ENCODE data around the gene IKBKE.

IKBKE gene

GRCh38 chr1:206521694-206522402, 51.6 kb downstream of the IKBKE start:
- Histone ChIP-seq H3K9ac (ENCODE audit: low read depth, low read length, poor library complexity, severe bottlenecking) (no peak overlapping the region), H3K9me3 (ENCODE audit: insufficient read depth, low read depth, low read length) (no peaks in the 10 kb centered on the region), H3K9me2 (replicated peaks; ENCODE audit: low read depth, low read length) (no peaks in the 10 kb centered on the region), H3F3A (ENCODE audit: low read depth) (no peaks in the 10 kb centered on the region), H3K27me3 (ENCODE audit: insufficient read depth, low read length, poor library complexity, severe bottlenecking) (no peaks in the 10 kb centered on the region), H3K4me3 (ENCODE audit: low read length, poor library complexity, severe bottlenecking) (no peak overlapping the region), H3K79me2 (ENCODE audit: insufficient read depth, low read length) (no peaks in the 10 kb centered on the region), H3K36me3 (ENCODE audit: insufficient read depth, low read length) (no peaks in the 10 kb centered on the region), H2AFZ (ENCODE audit: low read length) (no peak overlapping the region), H4K20me1 (ENCODE audit: insufficient read depth, low read length, poor library complexity, severe bottlenecking) (no peaks in the 10 kb centered on the region), H3K4me1 (ENCODE audit: insufficient read depth, low read length, poor library complexity, severe bottlenecking) (no peaks in the 10 kb centered on the region), H3K4me2 (ENCODE audit: low read depth, low read length, poor library complexity, severe bottlenecking) (no peak overlapping the region)
- TF ChIP-seq EZH2phosphoT487 (IDR thresholded peaks at IDR 0.05; ENCODE audit: borderline replicate concordance): no peak
- TF ChIP-seq CTCF (conservative IDR thresholded peaks at IDR 0.05; ENCODE audit: low read length): no peak

- no peaks in the 10 kb centered on the region for H3K4me1 ChIP-seq (ENCODE audit: insufficient read depth, low read length, poor library complexity, severe bottlenecking)
- TF ChIP-seq CTCF (conservative IDR thresholded peaks at IDR 0.05; ENCODE audit: low read length): no peak
- no peak for TF ChIP-seq EZH2phosphoT487 (IDR thresholded peaks at IDR 0.05; ENCODE audit: borderline replicate concordance)
- H3K4me3 ChIP-seq (ENCODE audit: low read length, poor library complexity, severe bottlenecking): no peak overlapping the region
- H3K9ac ChIP-seq (ENCODE audit: low read depth, low read length, poor library complexity, severe bottlenecking): no peak overlapping the region
- H3K36me3 ChIP-seq (ENCODE audit: insufficient read depth, low read length): no peaks in the 10 kb centered on the region
- H3K27me3 ChIP-seq (ENCODE audit: insufficient read depth, low read length, poor library complexity, severe bottlenecking): no peaks in the 10 kb centered on the region
- H3K9me3 ChIP-seq (ENCODE audit: insufficient read depth, low read depth, low read length): no peaks in the 10 kb centered on the region
- no peaks in the 10 kb centered on the region for H3F3A ChIP-seq (ENCODE audit: low read depth)
- H3K9me2 ChIP-seq (replicated peaks; ENCODE audit: low read depth, low read length): no peaks in the 10 kb centered on the region
- H2AFZ ChIP-seq (ENCODE audit: low read length): no peak overlapping the region
- no peaks in the 10 kb centered on the region for H4K20me1 ChIP-seq (ENCODE audit: insufficient read depth, low read length, poor library complexity, severe bottlenecking)
- no peaks in the 10 kb centered on the region for H3K79me2 ChIP-seq (ENCODE audit: insufficient read depth, low read length)
- no peak overlapping the region for H3K4me2 ChIP-seq (ENCODE audit: low read depth, low read length, poor library complexity, severe bottlenecking)
These were observed 54.6 kb downstream of the IKBKE start for GRCh38 chr1:206524739-206525364.

- Histone ChIP-seq H2AFZ (ENCODE audit: low read length) (no peak overlapping the region), H3F3A (ENCODE audit: low read depth) (no peaks in the 10 kb centered on the region), H4K20me1 (ENCODE audit: insufficient read depth, low read length, poor library complexity, severe bottlenecking) (no peaks in the 10 kb centered on the region), H3K9me2 (replicated peaks; ENCODE audit: low read depth, low read length) (no peaks in the 10 kb centered on the region), H3K4me3 (ENCODE audit: low read length, poor library complexity, severe bottlenecking) (no peak overlapping the region), H3K36me3 (ENCODE audit: insufficient read depth, low read length) (no peaks in the 10 kb centered on the region), H3K4me1 (ENCODE audit: insufficient read depth, low read length, poor library complexity, severe bottlenecking) (no peaks in the 10 kb centered on the region), H3K9ac (ENCODE audit: low read depth, low read length, poor library complexity, severe bottlenecking) (no peak overlapping the region), H3K79me2 (ENCODE audit: insufficient read depth, low read length) (no peaks in the 10 kb centered on the region), H3K4me2 (ENCODE audit: low read depth, low read length, poor library complexity, severe bottlenecking) (no peak overlapping the region), H3K9me3 (ENCODE audit: insufficient read depth, low read depth, low read length) (no peaks in the 10 kb centered on the region), H3K27me3 (ENCODE audit: insufficient read depth, low read length, poor library complexity, severe bottlenecking) (no peaks in the 10 kb centered on the region)
- TF ChIP-seq EZH2phosphoT487 (IDR thresholded peaks at IDR 0.05; ENCODE audit: borderline replicate concordance) (no peak), CTCF (conservative IDR thresholded peaks at IDR 0.05; ENCODE audit: low read length) (no peak)
These were observed 56.0 kb downstream of the IKBKE start for GRCh38 chr1:206526064-206526911.
